BJ (cell line): ENCODE measurements around the gene MUC3A. TPM values are rescaled to one million over a fixed set of nuclear protein-coding genes. Genes with fewer than 3 reads are reported as not detected.
"Not testable (repeated sequence)": the region's sequence is repeated elsewhere in the genome, so short reads cannot be mapped to it uniquely, and the experiment has no call there.

Experiments used
- CTCF ChIA-PET: fragments of 350-600 bp; formaldehyde crosslinking; extraction: SDS; loops from one replicate; lab custom pipeline; 2021; ENCODE audit warnings: antibody characterized with exemption, inconsistent platforms; lab: Yijun Ruan, JAX
- POLR2A ChIA-PET: fragments of 300-600 bp; sonication (Branson Sonifier 250); formaldehyde crosslinking; extraction: SDS; loops from one replicate; lab custom pipeline; 2021; ENCODE audit warnings: antibody characterized with exemption; lab: Charles Lee
- DNase-seq: peaks from one replicate; pipeline ENCODE4 v3.0.0-alpha.2; 2011; ENCODE audit warnings: low read depth
- H3K27me3 ChIP-seq: 2 replicates; pipeline ENCODE4 v1.6.0; 2011; ENCODE audit warnings: low read length; ENCODE audit not compliant: control insufficient read depth, insufficient read depth
- H3K36me3 ChIP-seq: 2 replicates; pipeline ENCODE4 v1.5.1; 2011; ENCODE audit warnings: low read length; ENCODE audit not compliant: control insufficient read depth, insufficient read depth
- H3K4me3 ChIP-seq: 2 replicates; pipeline ENCODE4 v1.5.1; 2011; ENCODE audit warnings: low read depth, mild to moderate bottlenecking, control low read depth, low read length
- CTCF ChIP-seq: IDR thresholded peaks from 2 replicates; pipeline ENCODE4 v1.5.1; 2011; ENCODE audit warnings: low read depth, mild to moderate bottlenecking, control low read depth, inconsistent platforms, low read length, moderate library complexity; ENCODE audit not compliant: insufficient read depth
- polyA plus RNA-seq: library from polyadenylated mRNA; depleted of rRNA; stranded (reverse); fragments of >200 nt; gene quantifications from 2 replicates; pipeline ENCODE4 v1.2.3, GENCODE V29; 2011

The MUC3A gene
- polyA plus RNA-seq, 1 experiment = not detected

GRCh38 chr7:100929808-100930174 is 19.5 kb upstream of the MUC3A start:
- TF ChIP-seq CTCF = no peak
- DNase-seq = no peak
- H3K4me3 ChIP-seq = no peak overlapping the region
- H3K27me3 ChIP-seq = peaks cover 3% of the 10 kb centered on the region; the same call in 1 of the 2 replicates
- H3K36me3 ChIP-seq = no peaks in the 10 kb centered on the region
- POLR2A ChIA-PET = no interaction called here
- CTCF ChIA-PET = no interaction called here

- TF ChIP-seq CTCF = no peak
- CTCF ChIA-PET = no interaction called here
- Histone ChIP-seq H3K4me3 (no peak overlapping the region), H3K27me3 (peaks cover 3% of the 10 kb centered on the region), H3K36me3 (no peaks in the 10 kb centered on the region)
- no peak for DNase-seq
- POLR2A ChIA-PET = no interaction called here
Measured at GRCh38 chr7:100933734-100934133, 15.6 kb upstream of the MUC3A start.

- H3K27me3 ChIP-seq, DNase-seq, POLR2A ChIA-PET, H3K36me3 ChIP-seq, H3K4me3 ChIP-seq: not testable (repeated sequence)
- CTCF ChIA-PET = interaction anchor here (1.0 kb wide), 1 partner anchor 123 kb away, joined by 3 read pairs; no protein-coding TSS in a partner anchor
Measured at GRCh38 chr7:100935381-100935780, 14.0 kb upstream of the MUC3A start.

GRCh38 chr7:100936167-100936566 is 13.2 kb upstream of the MUC3A start:
- H3K27me3 ChIP-seq, POLR2A ChIA-PET, H3K36me3 ChIP-seq, H3K4me3 ChIP-seq, DNase-seq: not testable (repeated sequence)
- CTCF ChIA-PET = interaction anchor here (0.6 to 1.0 kb wide), 2 partner anchors 122 to 410 kb away, joined by 3 read pairs; no protein-coding TSS in a partner anchor

- peak; percentile 27 for DNase-seq
Measured at GRCh38 chr7:100942045-100942774, 7.1 kb upstream of the MUC3A start.

GRCh38 chr7:100943693-100944092 is 5.6 kb upstream of the MUC3A start:
- DNase-seq = no peak
- ChIA-PET CTCF (no interaction called here), POLR2A (no interaction called here)
- no peak overlapping the region for H3K4me3 ChIP-seq
- H3K36me3 ChIP-seq = no peaks in the 10 kb centered on the region
- no peak for TF ChIP-seq CTCF
- peaks cover 3% of the 10 kb centered on the region; the same call in 1 of the 2 replicates for H3K27me3 ChIP-seq

More at GRCh38 chr7:100942045-100942774, 7.1 kb upstream of the MUC3A start:
- ChIA-PET CTCF (no interaction called here), POLR2A (no interaction called here)
- Histone ChIP-seq H3K27me3 (peaks cover 3% of the 10 kb centered on the region; the same call in 1 of the 2 replicates), H3K4me3 (no peak overlapping the region), H3K36me3 (no peaks in the 10 kb centered on the region)
- no peak for TF ChIP-seq CTCF
